Stimulated activated effector memory CD8-positive, alpha-beta T cell treated with anti-CD3 and anti-CD28 coated beads, Interleukin-12 subunit alpha, Interleukin-12 subunit beta, amount 100 ng/mL, for 72 hours (primary cell): Measurements from ENCODE around the gene ARL4D.
"Not testable (repeated sequence)": the region's sequence is repeated elsewhere in the genome, so short reads cannot be mapped to it uniquely, and the experiment has no call there.

Source experiments
- ATAC-seq: fragments of 150-1000 bp; cut with Tn5 transposase; 2 replicates; pipeline ENCODE4 v1.10.0; 2021
- DNase-seq, 2 donors: peaks; one replicate each; pipeline ENCODE4 v3.0.0; 2021 to 2022; ENCODE audit warnings: low spot score in 2 of 2
- H3K27ac Mint-ChIP-seq: one replicate; pipeline ENCODE4 v1.8.0; 2022; ENCODE audit warnings: mild to moderate bottlenecking, mixed read lengths
- H3K36me3 Mint-ChIP-seq: one replicate; pipeline ENCODE4 v1.8.0; 2022; ENCODE audit warnings: mild to moderate bottlenecking, mixed read lengths
- H3K4me1 Mint-ChIP-seq: one replicate; pipeline ENCODE4 v1.8.0; 2022; ENCODE audit warnings: mixed read lengths
- H3K4me3 Mint-ChIP-seq: one replicate; pipeline ENCODE4 v1.8.0; 2022; ENCODE audit warnings: mild to moderate bottlenecking, mixed read lengths
- H3K9me3 Mint-ChIP-seq: one replicate; pipeline ENCODE4 v1.8.0; 2022; ENCODE audit warnings: mixed read lengths

ARL4D gene

GRCh38 chr17:43419375-43419882, 20.6 kb downstream of the ARL4D start:
- not testable (repeated sequence) for H3K36me3 Mint-ChIP-seq, DNase-seq, H3K9me3 Mint-ChIP-seq, ATAC-seq, H3K4me1 Mint-ChIP-seq, H3K4me3 Mint-ChIP-seq, H3K27ac Mint-ChIP-seq

- no peak overlapping the region for H3K27ac Mint-ChIP-seq
- no peaks in the 10 kb centered on the region for H3K36me3 Mint-ChIP-seq
- H3K4me3 Mint-ChIP-seq = no peak overlapping the region
These were observed 25.1 kb downstream of the ARL4D start for GRCh38 chr17:43423777-43424455.

GRCh38 chr17:43427362-43428043, 28.7 kb downstream of the ARL4D start:
- H3K27ac Mint-ChIP-seq = no peak overlapping the region
- no peak overlapping the region for H3K4me3 Mint-ChIP-seq
- H3K4me1 Mint-ChIP-seq = no peaks in the 10 kb centered on the region
- no peaks in the 10 kb centered on the region for H3K9me3 Mint-ChIP-seq
- ATAC-seq = no peak
- no peak for DNase-seq
- no peaks in the 10 kb centered on the region for H3K36me3 Mint-ChIP-seq

More at GRCh38 chr17:43423777-43424455, 25.1 kb downstream of the ARL4D start:
- Mint-ChIP-seq H3K9me3 (no peaks in the 10 kb centered on the region), H3K4me1 (no peaks in the 10 kb centered on the region)
- no peak for ATAC-seq
- no peak for DNase-seq

GRCh38 chr17:43428524-43428923, 29.7 kb downstream of the ARL4D start:
- H3K4me3 Mint-ChIP-seq = no peak overlapping the region
- no peaks in the 10 kb centered on the region for H3K36me3 Mint-ChIP-seq
- no peaks in the 10 kb centered on the region for H3K9me3 Mint-ChIP-seq
- ATAC-seq = no peak
- no peaks in the 10 kb centered on the region for H3K4me1 Mint-ChIP-seq
- no peak overlapping the region for H3K27ac Mint-ChIP-seq
- no peak for DNase-seq

GRCh38 chr17:43430936-43431713, 32.3 kb downstream of the ARL4D start:
- no peaks in the 10 kb centered on the region for H3K9me3 Mint-ChIP-seq
- H3K36me3 Mint-ChIP-seq = no peaks in the 10 kb centered on the region
- ATAC-seq = no peak
- no peaks in the 10 kb centered on the region for H3K4me1 Mint-ChIP-seq
- no peak for DNase-seq
- no peak overlapping the region for H3K27ac Mint-ChIP-seq
- no peak overlapping the region for H3K4me3 Mint-ChIP-seq

GRCh38 chr17:43431714-43432523, 33.1 kb downstream of the ARL4D start:
- DNase-seq (no peak), ATAC-seq (no peak)
- Mint-ChIP-seq H3K4me1 (no peaks in the 10 kb centered on the region), H3K36me3 (no peaks in the 10 kb centered on the region), H3K4me3 (no peak overlapping the region), H3K27ac (no peak overlapping the region), H3K9me3 (no peaks in the 10 kb centered on the region)

GRCh38 chr17:43434902-43435319, 36.1 kb downstream of the ARL4D start:
- no peaks in the 10 kb centered on the region for H3K9me3 Mint-ChIP-seq
- no peak for ATAC-seq
- no peaks in the 10 kb centered on the region for H3K36me3 Mint-ChIP-seq
- no peaks in the 10 kb centered on the region for H3K4me1 Mint-ChIP-seq
- H3K27ac Mint-ChIP-seq = no peak overlapping the region
- no peak for DNase-seq
- no peak overlapping the region for H3K4me3 Mint-ChIP-seq

- H3K9me3 Mint-ChIP-seq = no peaks in the 10 kb centered on the region
- ATAC-seq (no peak), DNase-seq (no peak)
- H3K27ac Mint-ChIP-seq = no peak overlapping the region
- no peak overlapping the region for H3K4me3 Mint-ChIP-seq
- no peaks in the 10 kb centered on the region for H3K36me3 Mint-ChIP-seq
- H3K4me1 Mint-ChIP-seq = no peaks in the 10 kb centered on the region
These were observed 39.0 kb downstream of the ARL4D start for GRCh38 chr17:43437756-43438155.

- ATAC-seq = no peak
- Mint-ChIP-seq H3K36me3 (no peaks in the 10 kb centered on the region), H3K27ac (no peak overlapping the region), H3K4me3 (no peak overlapping the region), H3K9me3 (no peaks in the 10 kb centered on the region), H3K4me1 (no peaks in the 10 kb centered on the region)
- DNase-seq = no peak
These were observed 39.8 kb downstream of the ARL4D start for GRCh38 chr17:43438626-43439025.

GRCh38 chr17:43439041-43439440, 40.2 kb downstream of the ARL4D start:
- H3K9me3 Mint-ChIP-seq = no peaks in the 10 kb centered on the region
- ATAC-seq = no peak
- H3K4me3 Mint-ChIP-seq = no peak overlapping the region
- H3K27ac Mint-ChIP-seq = no peak overlapping the region
- H3K4me1 Mint-ChIP-seq = no peaks in the 10 kb centered on the region
- DNase-seq = no peak
- no peaks in the 10 kb centered on the region for H3K36me3 Mint-ChIP-seq

GRCh38 chr17:43442711-43443110, 43.9 kb downstream of the ARL4D start:
- H3K9me3 Mint-ChIP-seq = no peaks in the 10 kb centered on the region
- no peak overlapping the region for H3K27ac Mint-ChIP-seq
- no peaks in the 10 kb centered on the region for H3K4me1 Mint-ChIP-seq
- ATAC-seq (no peak), DNase-seq (no peak)
- no peak overlapping the region for H3K4me3 Mint-ChIP-seq
- H3K36me3 Mint-ChIP-seq = no peaks in the 10 kb centered on the region

GRCh38 chr17:43443381-43443780, 44.6 kb downstream of the ARL4D start:
- H3K4me3 Mint-ChIP-seq = no peak overlapping the region
- no peak overlapping the region for H3K27ac Mint-ChIP-seq
- DNase-seq (no peak), ATAC-seq (no peak)
- H3K36me3 Mint-ChIP-seq = no peaks in the 10 kb centered on the region
- H3K4me1 Mint-ChIP-seq = no peaks in the 10 kb centered on the region
- H3K9me3 Mint-ChIP-seq = no peaks in the 10 kb centered on the region

- ATAC-seq (no peak), DNase-seq (no peak)
- no peaks in the 10 kb centered on the region for H3K36me3 Mint-ChIP-seq
- no peaks in the 10 kb centered on the region for H3K9me3 Mint-ChIP-seq
- no peak overlapping the region for H3K4me3 Mint-ChIP-seq
- H3K4me1 Mint-ChIP-seq = no peaks in the 10 kb centered on the region
- no peak overlapping the region for H3K27ac Mint-ChIP-seq
These were observed 45.6 kb downstream of the ARL4D start for GRCh38 chr17:43444223-43445008.

- Mint-ChIP-seq H3K36me3 (no peaks in the 10 kb centered on the region), H3K27ac (no peak overlapping the region), H3K9me3 (no peaks in the 10 kb centered on the region), H3K4me1 (no peaks in the 10 kb centered on the region), H3K4me3 (no peak overlapping the region)
- ATAC-seq = no peak
- no peak for DNase-seq
These were observed 46.3 kb downstream of the ARL4D start for GRCh38 chr17:43445009-43445589.
